NCI-H2196 treated with DMSO at 0.1 percent for 48 hours (cell line): ENCODE measurements around the gene DGKB.
"Not testable (repeated sequence)": the region's sequence is repeated elsewhere in the genome, so short reads cannot be mapped to it uniquely, and the experiment has no call there.

Experiments used
- DNase-seq: peaks from one replicate; lab custom pipeline; 2025; ENCODE audit not compliant: unreplicated experiment; lab: John Stamatoyannopoulos, UW

DGKB gene

GRCh38 chr7:14487701-14488395, 414.7 kb downstream of the DGKB start:
- DNase-seq: no peak

GRCh38 chr7:14483663-14484062, 418.9 kb downstream of the DGKB start:
- DNase-seq: no peak

- DNase-seq: no peak
Measured at GRCh38 chr7:14480281-14480680, 422.3 kb downstream of the DGKB start.

GRCh38 chr7:14478834-14479510, 423.6 kb downstream of the DGKB start:
- DNase-seq: no peak

GRCh38 chr7:14461716-14462115, 440.8 kb downstream of the DGKB start:
- DNase-seq: not testable (repeated sequence)

- DNase-seq: not testable (repeated sequence)
Measured at GRCh38 chr7:14458846-14459245, 443.7 kb downstream of the DGKB start.

- DNase-seq: peak; percentile 50
Measured at GRCh38 chr7:14457568-14458453, 444.7 kb downstream of the DGKB start.

- DNase-seq: no peak
Measured at GRCh38 chr7:14449291-14449690, 453.3 kb downstream of the DGKB start.

- no peak for DNase-seq
Measured at GRCh38 chr7:14446829-14447228, 455.7 kb downstream of the DGKB start.

GRCh38 chr7:14446219-14446618, 456.3 kb downstream of the DGKB start:
- DNase-seq: no peak

GRCh38 chr7:14438366-14438765, 464.2 kb downstream of the DGKB start:
- DNase-seq: no peak

- no peak for DNase-seq
Measured at GRCh38 chr7:14436878-14437277, 465.7 kb downstream of the DGKB start.

- no peak for DNase-seq
Measured at GRCh38 chr7:14432924-14433323, 469.6 kb downstream of the DGKB start.

- no peak for DNase-seq
Measured at GRCh38 chr7:14430926-14431325, 471.6 kb downstream of the DGKB start.

- DNase-seq: no peak
Measured at GRCh38 chr7:14425559-14425958, 477.0 kb downstream of the DGKB start.

GRCh38 chr7:14424675-14425074, 477.9 kb downstream of the DGKB start:
- no peak for DNase-seq

- DNase-seq: no peak
Measured at GRCh38 chr7:14420768-14421167, 481.8 kb downstream of the DGKB start.

GRCh38 chr7:14419531-14419930, 483.0 kb downstream of the DGKB start:
- DNase-seq: no peak

- no peak for DNase-seq
Measured at GRCh38 chr7:14418633-14419032, 483.9 kb downstream of the DGKB start.

- DNase-seq: no peak
Measured at GRCh38 chr7:14414274-14414986, 488.1 kb downstream of the DGKB start.
